Renal cortex interstitium (tissue), 15 donors: ENCODE data around the gene IGFL2. TPM values are rescaled to one million over a fixed set of nuclear protein-coding genes. Genes with fewer than 3 reads are reported as not detected.
"Not testable (repeated sequence)": the region's sequence is repeated elsewhere in the genome, so short reads cannot be mapped to it uniquely, and the experiment has no call there.

Experiments
- DNase-seq, 11 donors: peaks; one replicate each; pipeline ENCODE4 v3.0.0-alpha.2; 2013; ENCODE audit warnings: low read depth in 9 of 11, low spot score in 4 of 11; ENCODE audit errors: extremely low read depth in 1 of 11
- long read RNA-seq, 16 experiments: transcript quantifications; one replicate each; lab custom pipeline, GENCODE V29; 2026
- polyA plus RNA-seq, 3 donors: library from polyadenylated mRNA; unstranded; fragments of 120-200 nt; gene quantifications; one replicate each; pipeline ENCODE4 v1.2.1, GENCODE V29; 2013; ENCODE audit not compliant: insufficient read length in 3 of 3

Gene IGFL2
- under 1 TPM in 1 of 3 donors, not detected in 2; 0.09 TPM for polyA plus RNA-seq
- long read RNA-seq, donor 1 = 0 reads
- long read RNA-seq, donor 2 = 0 reads
- long read RNA-seq, donor 3 = 0 reads
- long read RNA-seq, donor 4 = 0 reads
- long read RNA-seq, donor 5 = 0 reads
- long read RNA-seq, donor 6 = 0 reads
- long read RNA-seq, donor 7 = 0 reads
- long read RNA-seq, donor 8 = 0 reads
- long read RNA-seq, donor 9 = 0 reads
- long read RNA-seq, donor 10 = 0 reads
- long read RNA-seq, donor 11 = 0 reads
- long read RNA-seq, donor 12 = 0 reads
- long read RNA-seq, donor 13 = 0 reads
- long read RNA-seq, donor 14 = 0 reads
- long read RNA-seq, donor 15 = 0 reads
- long read RNA-seq, donor 16 = 0 reads

DNA sequence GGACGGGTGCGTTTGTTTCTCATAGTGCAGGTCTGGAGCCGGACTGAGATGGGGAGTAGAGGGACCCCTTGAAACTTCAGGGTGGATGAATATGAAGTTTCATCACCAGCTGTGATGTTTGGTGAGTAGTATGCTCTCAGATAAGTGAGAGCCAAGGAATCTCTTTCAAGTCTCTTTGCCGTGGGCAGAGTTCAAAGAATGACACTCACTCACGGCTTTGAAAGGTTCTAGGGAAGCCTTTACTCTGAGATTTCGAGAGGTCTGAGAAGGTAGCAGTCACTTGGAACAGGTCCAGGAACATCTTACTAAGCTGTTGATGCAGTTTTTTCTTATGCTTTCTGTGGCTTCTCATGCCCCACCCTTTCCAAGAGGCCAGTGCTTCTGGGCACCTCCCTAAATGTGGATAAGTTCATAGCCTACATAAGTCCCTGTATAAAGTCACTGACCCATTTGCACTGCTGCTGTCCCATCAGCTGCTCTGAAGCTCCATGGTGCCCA, at the start of gene IGFL2:
TSS of gene IGFL2 (plus strand) at position 448 of the 498 bp plus-strand sequence. CDS start at position 489, 41 bp downstream.
- DNase-seq = no peak

DNA sequence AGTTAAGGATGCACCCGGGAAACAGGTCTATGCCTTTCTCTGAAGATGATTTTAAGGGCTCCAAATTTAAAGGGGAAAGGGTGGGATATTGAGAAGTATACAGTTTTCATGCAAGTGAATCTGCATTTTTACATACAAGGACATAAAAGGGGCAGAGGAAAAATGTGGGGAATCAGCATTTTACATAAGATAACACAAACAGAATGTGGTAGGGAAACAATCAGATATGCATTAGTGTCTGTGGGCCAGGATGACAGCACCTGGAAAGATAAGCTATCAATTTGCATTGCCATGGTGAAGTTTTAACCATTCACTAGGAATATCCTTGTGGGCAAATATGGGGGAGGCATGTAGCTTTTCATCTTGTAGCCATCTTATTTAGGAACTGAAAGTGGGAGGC, 47.7 kb upstream of the IGFL2 start:
- no peak for DNase-seq

- DNase-seq = no peak
Observed at GRCh38 chr19:46101293-46101692, 46.7 kb upstream of the IGFL2 start.

DNA sequence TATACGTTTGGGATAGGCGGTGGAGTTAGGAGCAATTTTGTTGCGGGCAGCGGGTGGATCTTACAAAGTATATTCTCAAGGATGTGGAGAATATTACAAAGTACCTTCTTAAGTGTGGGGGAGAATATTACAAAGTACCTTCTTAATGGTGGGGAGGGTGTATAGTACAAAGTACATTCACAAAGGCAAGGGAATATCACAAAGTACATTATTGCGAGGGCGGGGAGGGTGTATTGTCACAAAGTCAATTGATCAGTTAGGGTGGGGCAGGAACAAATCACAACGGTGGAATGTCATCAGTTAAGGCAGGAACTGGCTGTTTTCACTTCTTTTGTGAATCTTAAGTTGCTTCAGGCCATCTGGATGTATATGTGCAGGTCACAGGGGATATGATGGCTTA, 45.7 kb upstream of the IGFL2 start:
- not testable (repeated sequence) for DNase-seq

DNA sequence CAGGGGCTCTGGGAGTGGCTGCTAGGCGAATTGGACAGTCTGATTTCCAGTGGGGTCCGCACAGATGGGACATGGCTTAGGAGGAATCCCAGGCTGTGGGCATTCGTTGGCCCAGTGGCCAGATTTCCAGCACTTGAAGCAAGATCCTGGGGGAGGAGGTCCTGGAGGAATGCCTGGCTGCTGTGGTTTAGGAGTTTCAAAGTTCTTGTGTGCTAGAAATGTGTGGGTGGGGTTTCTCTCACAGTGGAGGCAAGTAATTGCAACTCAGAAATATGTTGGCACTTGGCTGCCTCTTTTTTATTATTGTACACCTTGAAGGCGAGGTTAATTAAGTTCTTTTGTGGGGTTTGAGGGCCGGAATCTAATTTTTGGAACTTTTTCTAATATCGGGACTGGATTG, 40.7 kb upstream of the IGFL2 start:
- DNase-seq = no peak

DNA sequence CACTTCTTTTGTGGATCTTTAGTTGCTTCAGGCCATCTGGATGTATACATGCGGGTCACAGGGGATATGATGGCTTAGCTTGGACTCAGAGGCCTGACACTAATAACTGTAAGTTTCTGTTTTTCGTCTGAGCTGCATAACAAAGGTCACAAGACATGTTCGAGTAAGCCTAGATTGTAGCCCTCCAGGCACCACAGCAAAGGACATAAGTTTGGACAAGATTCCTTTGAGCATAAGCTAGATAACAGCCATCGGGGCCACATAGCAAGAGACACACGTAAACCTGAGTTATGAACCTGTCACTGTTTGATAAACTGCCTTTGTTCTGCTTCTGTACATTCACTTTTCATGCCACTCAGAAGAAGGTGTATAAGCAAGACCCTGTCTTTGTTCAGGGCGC, 38.2 kb upstream of the IGFL2 start:
- DNase-seq = no peak

DNA sequence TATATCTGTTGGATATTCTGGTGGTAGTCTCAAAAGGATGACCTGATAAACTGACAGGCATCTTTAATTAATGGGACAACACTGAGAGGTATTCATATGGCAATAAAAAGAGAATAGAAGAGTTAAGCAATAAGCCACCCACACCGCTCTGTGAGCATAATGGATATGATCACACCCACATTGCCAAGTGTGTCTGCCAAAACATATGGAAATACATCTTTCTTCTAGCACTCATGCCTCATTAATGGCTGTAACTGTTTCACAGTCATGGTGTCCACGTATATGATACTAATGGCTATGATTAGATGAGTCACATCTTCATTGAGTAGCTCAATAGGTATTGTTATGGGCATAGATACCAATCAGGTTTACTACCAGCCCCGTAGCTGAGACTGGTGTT, 36.7 kb upstream of the IGFL2 start:
- DNase-seq = no peak

DNA sequence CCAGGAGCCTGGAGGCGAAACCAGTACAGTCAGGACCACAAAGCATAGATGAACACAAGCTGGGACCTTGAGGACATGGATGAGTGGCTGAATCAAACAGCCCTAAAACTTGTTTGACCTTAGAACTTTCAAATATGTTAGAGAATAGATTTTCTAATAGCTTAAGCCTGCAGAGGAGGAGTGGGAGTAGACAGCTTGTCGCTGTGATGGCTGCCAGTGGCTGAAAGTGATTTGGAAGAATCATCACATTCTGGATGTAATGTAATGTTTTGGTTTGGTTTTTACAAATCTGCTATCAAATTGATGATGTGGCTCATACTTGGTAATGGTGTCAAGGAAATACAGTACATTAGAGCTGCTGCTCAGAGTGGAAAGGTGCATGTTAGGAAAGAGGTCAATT, 35.5 kb upstream of the IGFL2 start:
- no peak for DNase-seq

DNA sequence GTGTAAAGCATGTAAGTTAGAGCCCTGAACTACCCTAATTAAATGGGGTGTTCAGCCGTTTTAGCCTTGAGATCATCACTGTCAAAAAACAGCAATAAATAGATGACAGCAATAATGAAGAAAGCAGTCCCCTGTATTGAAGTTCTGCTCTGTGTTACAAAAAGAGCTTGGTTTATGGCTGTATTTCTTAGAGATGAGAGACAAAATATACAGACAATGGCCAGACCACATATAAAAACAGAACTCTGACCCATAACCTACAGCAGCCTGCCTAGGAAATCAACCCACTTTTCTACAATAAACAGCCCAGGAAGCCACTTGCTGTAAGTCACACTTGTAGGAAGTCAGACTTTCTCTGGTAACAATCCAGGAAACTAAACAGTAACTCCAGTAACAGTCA, 34.3 kb upstream of the IGFL2 start:
- DNase-seq = no peak

- no peak for DNase-seq
Observed at GRCh38 chr19:46115396-46116106, 32.5 kb upstream of the IGFL2 start.

DNA sequence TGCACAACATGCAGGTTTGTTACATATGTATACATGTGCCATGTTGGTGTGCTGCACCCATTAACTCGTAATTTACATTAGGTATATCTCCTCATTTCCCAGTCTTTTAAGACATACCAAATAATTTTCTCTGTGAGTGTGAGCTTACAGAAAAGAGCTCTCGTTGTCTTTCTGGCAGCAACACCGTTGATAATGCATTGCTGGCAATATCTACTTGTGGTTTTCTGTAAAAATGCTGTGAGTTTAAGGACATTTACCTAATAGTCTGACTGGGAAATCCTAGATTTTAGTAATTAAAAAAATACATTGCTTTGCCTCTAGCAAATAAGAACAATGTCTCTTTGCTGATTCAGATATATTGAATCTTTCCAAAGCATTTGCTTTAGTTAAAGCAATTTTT, 31.9 kb upstream of the IGFL2 start:
- DNase-seq = no peak

DNA sequence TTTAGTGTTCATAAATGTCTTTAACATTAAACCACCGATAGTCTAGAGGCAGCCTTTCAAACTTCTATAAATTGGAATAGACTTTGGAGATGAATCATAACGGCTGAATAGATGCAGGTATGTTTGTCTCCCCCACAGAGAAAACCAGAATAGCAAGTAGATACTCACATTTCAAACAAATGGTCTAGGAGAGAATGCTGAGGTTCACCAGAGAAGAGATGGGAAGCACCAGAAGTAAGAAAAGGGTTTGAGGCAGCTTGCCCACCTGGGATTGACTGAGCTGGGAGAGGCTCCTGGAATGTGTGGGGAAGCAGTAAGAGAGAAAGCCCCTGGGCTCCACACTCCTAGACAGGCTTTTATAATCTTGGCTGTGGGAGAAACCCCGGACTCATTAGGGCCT, 29.9 kb upstream of the IGFL2 start:
- DNase-seq = no peak

- no peak for DNase-seq
Observed at GRCh38 chr19:46124638-46125115, 23.4 kb upstream of the IGFL2 start, which contains the start of gene IGFL3. Gene IGFL3 (minus strand): TSS chr19:46124688. CDS start chr19:46124649, 39 bp downstream.

GRCh38 chr19:46125447-46125846, 22.6 kb upstream of the IGFL2 start:
- DNase-seq = no peak

DNA sequence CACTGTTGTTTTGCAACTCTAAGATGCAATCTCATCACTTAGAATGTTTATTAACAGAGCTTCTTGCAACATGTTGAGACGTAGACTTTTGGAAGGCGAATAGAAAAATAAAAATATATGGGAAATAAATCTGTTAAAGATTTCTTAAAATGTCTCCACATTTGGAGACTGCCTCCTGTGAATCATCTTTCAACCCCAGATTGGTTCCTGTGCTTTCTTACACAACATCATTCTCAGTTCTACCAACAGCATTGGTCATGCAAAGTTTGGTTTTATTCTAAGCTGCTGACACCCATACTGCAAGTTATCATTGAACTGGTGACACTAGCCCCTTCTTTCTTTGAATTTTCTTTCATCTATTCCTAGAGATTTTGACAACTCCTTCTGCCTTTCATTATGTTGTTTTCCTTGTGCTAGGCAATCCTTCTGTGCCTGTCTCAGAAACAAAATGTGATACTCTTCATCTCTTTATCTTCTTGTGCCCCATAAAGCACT, 21.9 kb upstream of the IGFL2 start:
- no peak for DNase-seq

- DNase-seq = no peak
Observed at GRCh38 chr19:46131485-46132143, 16.4 kb upstream of the IGFL2 start.

- no peak for DNase-seq
Observed at GRCh38 chr19:46132508-46133100, 15.4 kb upstream of the IGFL2 start.

DNA sequence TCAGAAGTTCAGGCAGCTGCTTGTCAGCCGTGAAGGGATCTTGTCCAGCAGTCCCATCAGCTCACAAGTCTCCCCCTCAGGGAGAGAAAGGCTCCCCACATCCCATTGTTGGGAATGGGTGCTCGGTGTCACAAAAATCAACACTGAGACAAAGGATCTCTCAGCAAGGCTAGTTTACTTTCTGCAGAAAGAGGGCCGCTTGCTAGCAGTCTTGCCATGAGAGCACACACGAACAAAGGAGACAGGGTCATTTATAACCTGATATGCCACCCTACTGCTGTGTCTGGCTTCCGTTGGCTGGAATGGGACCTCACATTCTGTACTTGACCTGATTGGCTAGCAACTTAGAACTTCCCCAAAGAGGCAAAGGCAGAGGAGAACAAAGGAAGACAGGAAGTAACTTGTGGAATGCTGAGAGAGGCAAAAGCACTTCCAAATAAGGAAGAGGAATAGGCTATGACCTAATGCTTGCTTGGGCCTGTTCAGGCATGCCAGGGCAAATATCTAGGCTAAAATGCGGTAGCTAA, 14.9 kb upstream of the IGFL2 start:
- DNase-seq = peak in 10 of 11 donors; percentile 7 to 38 (median 20)

- no peak for DNase-seq
Observed at GRCh38 chr19:46133777-46134241, 14.2 kb upstream of the IGFL2 start.
